Tibial nerve (tissue), 4 donors: Measurements from ENCODE around the gene KCNA1.

Experiments used
- EP300 ChIP-seq, 2 donors: sonication (generic); formaldehyde crosslinking; IDR thresholded peaks; one replicate each; pipeline ENCODE4 v1.6.1; 2017; ENCODE audit warnings: antibody characterized with exemption in 2 of 2, mild to moderate bottlenecking in 1 of 2
- POLR2A ChIP-seq, 2 donors: fragments of 450-650 bp; IDR thresholded peaks; one replicate each; pipeline ENCODE4 v1.6.1; 2017; ENCODE audit warnings: antibody characterized with exemption in 2 of 2, mild to moderate bottlenecking in 2 of 2, moderate library complexity in 2 of 2
- TF ChIP-seq, protein P1 (sequence below), 5 experiments: fragments of 200-600 bp in 3 of 5; fragments of 450-650 bp in 2 of 5; sonication (generic) in 3 of 5; IDR thresholded peaks; one replicate each; pipeline ENCODE4 v1.5.1; 2016 to 2019; ENCODE audit warnings: antibody characterized with exemption in 5 of 5, mild to moderate bottlenecking in 3 of 5, moderate library complexity in 2 of 5

DNA sequence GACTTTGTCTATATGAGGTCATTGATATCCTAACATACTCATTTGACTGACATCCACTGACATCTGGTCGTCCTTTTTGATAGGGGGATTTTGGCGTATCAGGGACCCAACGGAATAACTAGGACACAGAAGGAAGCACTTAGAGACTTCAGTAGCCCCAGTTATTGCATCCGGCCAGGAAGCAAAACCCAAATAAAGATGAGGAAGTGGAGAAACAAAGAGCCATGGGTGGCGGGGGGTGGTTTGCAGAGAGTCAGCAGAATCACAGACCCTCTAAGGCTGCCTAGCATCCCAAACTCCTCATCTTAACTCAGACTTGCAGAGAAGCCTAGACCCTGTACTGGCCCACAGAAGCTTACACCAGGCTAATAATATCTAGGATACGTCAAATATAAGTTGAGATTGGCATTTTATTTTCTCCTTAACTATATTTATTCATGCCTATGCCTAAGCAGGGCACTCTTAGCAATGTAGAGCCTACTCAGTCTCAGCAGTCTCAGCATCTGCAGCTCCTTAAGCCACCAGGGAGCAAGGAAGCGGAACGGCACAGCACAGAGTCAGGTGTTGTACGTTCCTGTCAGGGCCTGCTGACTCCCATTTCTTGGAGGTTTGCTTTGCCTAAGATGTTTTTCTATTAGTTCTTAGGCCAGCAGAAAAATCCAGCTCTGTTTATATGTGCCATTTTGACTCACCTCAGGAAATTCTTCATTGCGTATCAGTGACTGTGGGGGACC, 45.1 kb downstream of the KCNA1 start:
- TF ChIP-seq, protein P1, sequence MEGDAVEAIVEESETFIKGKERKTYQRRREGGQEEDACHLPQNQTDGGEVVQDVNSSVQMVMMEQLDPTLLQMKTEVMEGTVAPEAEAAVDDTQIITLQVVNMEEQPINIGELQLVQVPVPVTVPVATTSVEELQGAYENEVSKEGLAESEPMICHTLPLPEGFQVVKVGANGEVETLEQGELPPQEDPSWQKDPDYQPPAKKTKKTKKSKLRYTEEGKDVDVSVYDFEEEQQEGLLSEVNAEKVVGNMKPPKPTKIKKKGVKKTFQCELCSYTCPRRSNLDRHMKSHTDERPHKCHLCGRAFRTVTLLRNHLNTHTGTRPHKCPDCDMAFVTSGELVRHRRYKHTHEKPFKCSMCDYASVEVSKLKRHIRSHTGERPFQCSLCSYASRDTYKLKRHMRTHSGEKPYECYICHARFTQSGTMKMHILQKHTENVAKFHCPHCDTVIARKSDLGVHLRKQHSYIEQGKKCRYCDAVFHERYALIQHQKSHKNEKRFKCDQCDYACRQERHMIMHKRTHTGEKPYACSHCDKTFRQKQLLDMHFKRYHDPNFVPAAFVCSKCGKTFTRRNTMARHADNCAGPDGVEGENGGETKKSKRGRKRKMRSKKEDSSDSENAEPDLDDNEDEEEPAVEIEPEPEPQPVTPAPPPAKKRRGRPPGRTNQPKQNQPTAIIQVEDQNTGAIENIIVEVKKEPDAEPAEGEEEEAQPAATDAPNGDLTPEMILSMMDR (IDR thresholded peaks at IDR 0.05), result no peak
- TF ChIP-seq POLR2A (IDR thresholded peaks at IDR 0.05) (no peak), EP300 (IDR thresholded peaks at IDR 0.05) (no peak)
